Liver (tissue), 9 donors: ENCODE measurements around the gene ACKR2. TPM values are rescaled to one million over a fixed set of nuclear protein-coding genes. Genes with fewer than 3 reads are reported as not detected.

Experiments used
- DNase-seq: peaks from one replicate; pipeline ENCODE4 v3.0.0-alpha.2; 2017; ENCODE audit warnings: low spot score
- H3K27ac ChIP-seq, 2 donors: one replicate each; pipeline ENCODE4 v1.7.0; 2013; ENCODE audit warnings: inconsistent platforms in 2 of 2, low read length in 2 of 2, control low read depth in 1 of 2, low read depth in 1 of 2, mild to moderate bottlenecking in 1 of 2
- H3K27me3 ChIP-seq, 4 donors: one replicate each; pipeline versions ENCODE4 v1.6.1 to v1.7.0; 2013; ENCODE audit warnings: low read length in 3 of 4, inconsistent platforms in 1 of 4, mild to moderate bottlenecking in 1 of 4, moderate library complexity in 1 of 4; ENCODE audit not compliant: control insufficient read depth in 4 of 4, insufficient read depth in 4 of 4
- H3K36me3 ChIP-seq, 4 donors: one replicate each; pipeline versions ENCODE4 v1.6.1 to v1.7.0; 2013; ENCODE audit warnings: low read length in 3 of 4, mild to moderate bottlenecking in 3 of 4, low read depth in 1 of 4, moderate library complexity in 1 of 4; ENCODE audit not compliant: control insufficient read depth in 4 of 4, insufficient read depth in 3 of 4
- H3K4me1 ChIP-seq, 4 donors: one replicate each; pipeline versions ENCODE4 v1.6.1 to v1.7.0; 2013; ENCODE audit warnings: low read length in 3 of 4, mild to moderate bottlenecking in 3 of 4, moderate library complexity in 1 of 4; ENCODE audit not compliant: control insufficient read depth in 4 of 4, insufficient read depth in 4 of 4
- H3K4me3 ChIP-seq, 3 donors: one replicate each; pipeline versions ENCODE4 v1.6.1 to v1.7.0; 2013; ENCODE audit warnings: low read length in 3 of 3, control low read depth in 1 of 3, low read depth in 1 of 3, mild to moderate bottlenecking in 1 of 3
- H3K9ac ChIP-seq, 2 donors: one replicate each; pipeline ENCODE4 v1.7.0; 2013; ENCODE audit warnings: low read length in 2 of 2, mild to moderate bottlenecking in 2 of 2, moderate library complexity in 2 of 2, control low read depth in 1 of 2, low read depth in 1 of 2
- H3K9me3 ChIP-seq, 4 donors: one replicate each; pipeline versions ENCODE4 v1.6.1 to v1.7.0; 2013; ENCODE audit warnings: low read length in 3 of 4; ENCODE audit not compliant: control insufficient read depth in 4 of 4
- EGR1 ChIP-seq, 2 donors: IDR thresholded peaks; 2 replicates each; pipeline ENCODE4 v1.6.1; 2016 to 2018; ENCODE audit warnings: antibody characterized with exemption in 2 of 2, low read depth in 2 of 2
- FOXA1 ChIP-seq: IDR thresholded peaks from 2 replicates; pipeline ENCODE4 v1.6.1; 2016; ENCODE audit warnings: antibody characterized with exemption
- FOXA2 ChIP-seq: IDR thresholded peaks from 2 replicates; pipeline ENCODE4 v1.6.1; 2016; ENCODE audit warnings: antibody characterized with exemption
- GABPA ChIP-seq, 2 donors: IDR thresholded peaks in 1 of 2; conservative IDR thresholded peaks in 1 of 2; 2 replicates each; pipeline ENCODE4 v1.6.1; 2016; ENCODE audit warnings: antibody characterized with exemption in 2 of 2, mild to moderate bottlenecking in 1 of 2, moderate library complexity in 1 of 2
- HNF4A ChIP-seq, 2 donors: conservative IDR thresholded peaks; 2 replicates each; pipeline ENCODE4 v1.6.1; 2016; ENCODE audit warnings: antibody characterized with exemption in 2 of 2, mild to moderate bottlenecking in 2 of 2
- HNF4G ChIP-seq: IDR thresholded peaks from 2 replicates; pipeline ENCODE4 v1.6.1; 2016; ENCODE audit warnings: antibody characterized with exemption
- JUND ChIP-seq, 2 donors: IDR thresholded peaks; 2 replicates each; pipeline ENCODE4 v1.6.1; 2016; ENCODE audit warnings: antibody characterized with exemption in 2 of 2
- NR2F2 ChIP-seq: IDR thresholded peaks from 2 replicates; pipeline ENCODE4 v1.6.1; 2016; ENCODE audit warnings: antibody characterized with exemption
- RAD21 ChIP-seq, 2 donors: IDR thresholded peaks; 2 replicates each; pipeline ENCODE4 v1.6.1; 2016; ENCODE audit warnings: antibody characterized with exemption in 2 of 2, mild to moderate bottlenecking in 2 of 2
- RXRA ChIP-seq, 2 donors: IDR thresholded peaks; 2 replicates each; pipeline ENCODE4 v1.6.1; 2017 to 2018; ENCODE audit warnings: antibody characterized with exemption in 2 of 2, mild to moderate bottlenecking in 1 of 2
- SP1 ChIP-seq: IDR thresholded peaks from 2 replicates; pipeline ENCODE4 v1.6.1; 2018; ENCODE audit warnings: antibody characterized with exemption, mild to moderate bottlenecking
- TAF1 ChIP-seq: conservative IDR thresholded peaks from 2 replicates; pipeline ENCODE4 v1.6.1; 2016; ENCODE audit warnings: antibody characterized with exemption, mild to moderate bottlenecking
- YY1 ChIP-seq: IDR thresholded peaks from 2 replicates; pipeline ENCODE4 v1.6.1; 2016; ENCODE audit warnings: antibody characterized with exemption, mild to moderate bottlenecking
- WGBS: extraction: QIAGEN DNeasy Blood & Tissue Kit; methylation state at CpG from one replicate; pipeline ENCODE4 v1.1.7; 2013; 5-methylcytosine and 5-hydroxymethylcytosine counted together
- polyA plus RNA-seq, 2 donors: library from polyadenylated mRNA; stranded (reverse) in 1 of 2; unstranded in 1 of 2; fragments of 200-250 nt in 1 of 2; fragments of >200 nt in 1 of 2; fragmentation: Nextera tagmentation in 1 of 2; extraction: Ambion mirVana in 1 of 2; gene quantifications; one replicate each; pipeline versions ENCODE4 v1.2.1 to v1.2.3, GENCODE V29; 2013 to 2015
- total RNA-seq, 2 donors: library from RNA; depleted of rRNA; stranded (reverse); fragments of >200 nt; gene quantifications; one replicate each; pipeline ENCODE4 v1.2.3, GENCODE V29; 2014
- TF ChIP-seq, protein P1 (sequence below): fragments of 150-350 bp; IDR thresholded peaks from 2 replicates; pipeline ENCODE4 v1.5.1; 2017; ENCODE audit warnings: improper control_type of control experiment, low read depth, low read length; ENCODE audit not compliant: missing input control
- TF ChIP-seq, protein P2 (sequence below): IDR thresholded peaks from 2 replicates; pipeline ENCODE4 v1.6.1; 2016; ENCODE audit warnings: antibody characterized with exemption, mild to moderate bottlenecking
- TF ChIP-seq, protein P3 (sequence below): IDR thresholded peaks from 2 replicates; pipeline ENCODE4 v1.6.1; 2016; ENCODE audit warnings: antibody characterized with exemption
- TF ChIP-seq, protein P4 (sequence below): IDR thresholded peaks from 2 replicates; pipeline ENCODE4 v1.6.1; 2016; ENCODE audit warnings: antibody characterized with exemption
- TF ChIP-seq, protein P5 (sequence below): IDR thresholded peaks from 2 replicates; pipeline ENCODE4 v1.6.1; 2016; ENCODE audit warnings: antibody characterized with exemption
- donor health status: healthy.
- donor health status: healthy.
- donor health status: healthy.
- donor health status: healthy.
- donor health status: healthy.

Gene ACKR2
- total and polyA plus RNA-seq, 4 donors: 7.3 to 19.3 (median 10.8) TPM

DNA sequence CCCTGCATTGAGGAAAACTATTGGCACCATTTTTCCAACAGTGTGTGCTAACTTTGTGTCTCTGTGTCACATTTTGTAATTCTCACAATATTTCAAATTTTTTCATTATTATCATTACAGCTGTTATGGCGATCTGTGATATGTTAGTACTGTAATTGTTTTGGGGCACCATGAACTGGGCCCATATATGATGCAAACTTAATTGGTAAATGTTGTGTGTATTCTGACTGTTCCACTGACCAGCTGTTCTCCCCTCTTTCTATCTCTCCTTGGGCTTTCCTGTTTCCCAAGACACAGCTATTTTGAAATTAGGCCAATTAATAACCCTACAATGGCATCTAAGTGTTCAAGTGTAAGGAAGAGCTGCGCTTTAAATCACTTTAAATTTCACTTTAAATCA, 68.6 kb downstream of the ACKR2 start:
- Histone ChIP-seq H3K9me3 (no peaks in the 10 kb centered on the region), H3K27ac (no peak overlapping the region), H3K9ac (no peak overlapping the region), H3K27me3 (no peaks in the 10 kb centered on the region), H3K4me1 (peaks cover 5 to 38% (median 22%) of the 10 kb centered on the region in 4 donors), H3K36me3 (no peaks in the 10 kb centered on the region), H3K4me3 (no peak overlapping the region)
- DNase-seq: no peak
- 92% methylated on average over 2 of the region's 2 CpGs for WGBS
- TF ChIP-seq YY1: no peak
- TF ChIP-seq SP1: no peak
- no peak for TF ChIP-seq TAF1
- no peak for TF ChIP-seq GABPA (IDR thresholded peaks at IDR 0.05 in 1 of 2, conservative IDR thresholded peaks at IDR 0.05 in 1 of 2)
- TF ChIP-seq EGR1 (IDR thresholded peaks at IDR 0.05; ENCODE audit: low read depth in 2 of 2): no peak
- TF ChIP-seq HNF4G: no peak

DNA sequence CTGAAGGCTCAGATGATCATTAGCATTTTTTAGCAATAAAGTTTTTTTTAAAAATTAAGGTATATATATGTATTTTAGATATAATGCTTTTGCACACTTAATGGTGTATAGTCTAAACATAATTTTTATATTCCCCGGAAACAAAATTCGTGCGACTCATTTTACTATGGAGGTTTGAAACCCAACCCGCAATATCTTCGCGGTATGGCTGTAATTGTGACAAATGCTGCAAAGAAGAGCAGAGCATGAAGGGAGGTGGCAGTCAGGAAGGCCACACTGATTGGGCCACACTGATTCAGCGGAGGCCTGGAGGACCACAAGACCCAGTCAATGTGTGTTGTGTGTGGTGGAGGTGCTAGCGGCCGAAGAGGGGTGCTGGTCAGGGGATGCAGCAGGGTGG, 70.9 kb downstream of the ACKR2 start:
- Histone ChIP-seq H3K27me3 (no peaks in the 10 kb centered on the region), H3K27ac (peak overlapping the region; percentile 87 to 91), H3K9ac (no peak overlapping the region), H3K4me3 (peak overlapping the region; percentile 56 to 65 (median 57)), H3K9me3 (no peaks in the 10 kb centered on the region), H3K4me1 (peaks cover 5 to 38% (median 22%) of the 10 kb centered on the region in 4 donors), H3K36me3 (no peaks in the 10 kb centered on the region)
- WGBS: 90% methylated on average over 9 of the region's 9 CpGs
- DNase-seq: no peak
- no peak for TF ChIP-seq EGR1 (IDR thresholded peaks at IDR 0.05; ENCODE audit: low read depth in 2 of 2)
- TF ChIP-seq FOXA2: no peak

DNA sequence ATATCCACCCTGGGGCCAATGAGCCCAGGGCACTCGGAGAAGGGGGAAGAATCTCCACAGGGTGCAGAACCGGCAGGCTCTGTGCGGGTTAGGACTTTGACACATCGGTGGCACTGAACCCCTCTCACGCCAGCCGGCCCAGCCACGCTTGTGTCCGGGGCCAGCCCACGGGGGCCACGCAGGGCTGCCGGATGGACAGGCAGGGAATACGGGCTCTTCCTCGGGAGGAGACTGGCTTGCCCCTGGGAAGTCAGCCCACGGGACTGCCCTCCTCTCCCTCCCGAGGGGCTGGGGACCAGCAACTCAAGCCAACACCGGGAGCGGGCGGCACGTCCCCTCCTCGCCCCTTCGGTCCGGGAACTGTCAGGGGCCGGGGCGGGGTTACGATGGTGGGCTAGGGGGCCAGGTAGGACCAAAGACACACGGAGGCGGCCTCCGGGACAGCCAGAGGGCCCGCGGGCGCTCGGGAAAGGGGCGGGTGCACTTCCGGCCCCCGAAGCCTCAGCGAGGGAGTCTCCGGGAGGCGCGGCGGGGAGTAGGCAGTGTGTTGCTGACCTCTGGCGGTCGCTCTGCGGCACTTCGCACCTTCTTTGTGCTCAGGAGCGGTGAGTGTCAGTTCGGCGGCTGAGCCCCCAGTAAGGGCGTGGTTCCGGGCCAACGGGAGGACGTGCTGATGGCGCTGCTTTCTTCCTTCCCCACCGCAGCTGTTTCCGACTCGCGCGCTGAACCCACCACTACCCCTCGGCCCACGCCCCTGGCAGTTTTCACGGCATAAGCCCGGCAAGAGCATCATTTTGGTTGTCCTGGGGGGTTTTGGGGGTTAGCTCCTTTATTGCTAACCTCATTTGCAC, 71.6 kb downstream of the ACKR2 start:
- H3K4me1 ChIP-seq: peaks cover 5 to 35% (median 22%) of the 10 kb centered on the region in 4 donors
- peak overlapping the region; percentile 56 to 65 (median 57) for H3K4me3 ChIP-seq
- WGBS: 3% methylated on average over 61 of the region's 61 CpGs
- no peaks in the 10 kb centered on the region for H3K36me3 ChIP-seq
- peak; percentile 89 for DNase-seq
- TF ChIP-seq YY1: peak; percentile 34
- TF ChIP-seq, protein P1, sequence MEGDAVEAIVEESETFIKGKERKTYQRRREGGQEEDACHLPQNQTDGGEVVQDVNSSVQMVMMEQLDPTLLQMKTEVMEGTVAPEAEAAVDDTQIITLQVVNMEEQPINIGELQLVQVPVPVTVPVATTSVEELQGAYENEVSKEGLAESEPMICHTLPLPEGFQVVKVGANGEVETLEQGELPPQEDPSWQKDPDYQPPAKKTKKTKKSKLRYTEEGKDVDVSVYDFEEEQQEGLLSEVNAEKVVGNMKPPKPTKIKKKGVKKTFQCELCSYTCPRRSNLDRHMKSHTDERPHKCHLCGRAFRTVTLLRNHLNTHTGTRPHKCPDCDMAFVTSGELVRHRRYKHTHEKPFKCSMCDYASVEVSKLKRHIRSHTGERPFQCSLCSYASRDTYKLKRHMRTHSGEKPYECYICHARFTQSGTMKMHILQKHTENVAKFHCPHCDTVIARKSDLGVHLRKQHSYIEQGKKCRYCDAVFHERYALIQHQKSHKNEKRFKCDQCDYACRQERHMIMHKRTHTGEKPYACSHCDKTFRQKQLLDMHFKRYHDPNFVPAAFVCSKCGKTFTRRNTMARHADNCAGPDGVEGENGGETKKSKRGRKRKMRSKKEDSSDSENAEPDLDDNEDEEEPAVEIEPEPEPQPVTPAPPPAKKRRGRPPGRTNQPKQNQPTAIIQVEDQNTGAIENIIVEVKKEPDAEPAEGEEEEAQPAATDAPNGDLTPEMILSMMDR: peak; percentile 94
- peak in 1 of 2 donors; percentile 19 for TF ChIP-seq RXRA (IDR thresholded peaks at IDR 0.05)
- TF ChIP-seq, protein P2, sequence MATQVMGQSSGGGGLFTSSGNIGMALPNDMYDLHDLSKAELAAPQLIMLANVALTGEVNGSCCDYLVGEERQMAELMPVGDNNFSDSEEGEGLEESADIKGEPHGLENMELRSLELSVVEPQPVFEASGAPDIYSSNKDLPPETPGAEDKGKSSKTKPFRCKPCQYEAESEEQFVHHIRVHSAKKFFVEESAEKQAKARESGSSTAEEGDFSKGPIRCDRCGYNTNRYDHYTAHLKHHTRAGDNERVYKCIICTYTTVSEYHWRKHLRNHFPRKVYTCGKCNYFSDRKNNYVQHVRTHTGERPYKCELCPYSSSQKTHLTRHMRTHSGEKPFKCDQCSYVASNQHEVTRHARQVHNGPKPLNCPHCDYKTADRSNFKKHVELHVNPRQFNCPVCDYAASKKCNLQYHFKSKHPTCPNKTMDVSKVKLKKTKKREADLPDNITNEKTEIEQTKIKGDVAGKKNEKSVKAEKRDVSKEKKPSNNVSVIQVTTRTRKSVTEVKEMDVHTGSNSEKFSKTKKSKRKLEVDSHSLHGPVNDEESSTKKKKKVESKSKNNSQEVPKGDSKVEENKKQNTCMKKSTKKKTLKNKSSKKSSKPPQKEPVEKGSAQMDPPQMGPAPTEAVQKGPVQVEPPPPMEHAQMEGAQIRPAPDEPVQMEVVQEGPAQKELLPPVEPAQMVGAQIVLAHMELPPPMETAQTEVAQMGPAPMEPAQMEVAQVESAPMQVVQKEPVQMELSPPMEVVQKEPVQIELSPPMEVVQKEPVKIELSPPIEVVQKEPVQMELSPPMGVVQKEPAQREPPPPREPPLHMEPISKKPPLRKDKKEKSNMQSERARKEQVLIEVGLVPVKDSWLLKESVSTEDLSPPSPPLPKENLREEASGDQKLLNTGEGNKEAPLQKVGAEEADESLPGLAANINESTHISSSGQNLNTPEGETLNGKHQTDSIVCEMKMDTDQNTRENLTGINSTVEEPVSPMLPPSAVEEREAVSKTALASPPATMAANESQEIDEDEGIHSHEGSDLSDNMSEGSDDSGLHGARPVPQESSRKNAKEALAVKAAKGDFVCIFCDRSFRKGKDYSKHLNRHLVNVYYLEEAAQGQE: no peak
- peak; percentile 26 for TF ChIP-seq SP1
- TF ChIP-seq, protein P3, sequence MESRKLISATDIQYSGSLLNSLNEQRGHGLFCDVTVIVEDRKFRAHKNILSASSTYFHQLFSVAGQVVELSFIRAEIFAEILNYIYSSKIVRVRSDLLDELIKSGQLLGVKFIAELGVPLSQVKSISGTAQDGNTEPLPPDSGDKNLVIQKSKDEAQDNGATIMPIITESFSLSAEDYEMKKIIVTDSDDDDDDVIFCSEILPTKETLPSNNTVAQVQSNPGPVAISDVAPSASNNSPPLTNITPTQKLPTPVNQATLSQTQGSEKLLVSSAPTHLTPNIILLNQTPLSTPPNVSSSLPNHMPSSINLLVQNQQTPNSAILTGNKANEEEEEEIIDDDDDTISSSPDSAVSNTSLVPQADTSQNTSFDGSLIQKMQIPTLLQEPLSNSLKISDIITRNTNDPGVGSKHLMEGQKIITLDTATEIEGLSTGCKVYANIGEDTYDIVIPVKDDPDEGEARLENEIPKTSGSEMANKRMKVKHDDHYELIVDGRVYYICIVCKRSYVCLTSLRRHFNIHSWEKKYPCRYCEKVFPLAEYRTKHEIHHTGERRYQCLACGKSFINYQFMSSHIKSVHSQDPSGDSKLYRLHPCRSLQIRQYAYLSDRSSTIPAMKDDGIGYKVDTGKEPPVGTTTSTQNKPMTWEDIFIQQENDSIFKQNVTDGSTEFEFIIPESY: no peak
- no peak for TF ChIP-seq TAF1
- no peak for TF ChIP-seq JUND (IDR thresholded peaks at IDR 0.05)
- TF ChIP-seq RAD21 (IDR thresholded peaks at IDR 0.05): peak; percentile 97 to 98
- TF ChIP-seq, protein P4, sequence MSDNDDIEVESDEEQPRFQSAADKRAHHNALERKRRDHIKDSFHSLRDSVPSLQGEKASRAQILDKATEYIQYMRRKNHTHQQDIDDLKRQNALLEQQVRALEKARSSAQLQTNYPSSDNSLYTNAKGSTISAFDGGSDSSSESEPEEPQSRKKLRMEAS: no peak
- no peak for TF ChIP-seq HNF4G
- TF ChIP-seq, protein P5, sequence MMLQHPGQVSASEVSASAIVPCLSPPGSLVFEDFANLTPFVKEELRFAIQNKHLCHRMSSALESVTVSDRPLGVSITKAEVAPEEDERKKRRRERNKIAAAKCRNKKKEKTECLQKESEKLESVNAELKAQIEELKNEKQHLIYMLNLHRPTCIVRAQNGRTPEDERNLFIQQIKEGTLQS: no peak
- peak in 1 of 2 donors; percentile 75 for TF ChIP-seq GABPA (IDR thresholded peaks at IDR 0.05 in 1 of 2, conservative IDR thresholded peaks at IDR 0.05 in 1 of 2)
- TF ChIP-seq FOXA1: no peak
- TF ChIP-seq NR2F2: no peak
- TF ChIP-seq HNF4A (conservative IDR thresholded peaks at IDR 0.05): peak; percentile 22 to 45
- no peak for TF ChIP-seq FOXA2
- TF ChIP-seq EGR1 (IDR thresholded peaks at IDR 0.05; ENCODE audit: low read depth in 2 of 2): no peak
- peak overlapping the region; percentile 87 to 91 for H3K27ac ChIP-seq
- peak overlapping the region in 1 of 2 donors; percentile 55 for H3K9ac ChIP-seq
- no peaks in the 10 kb centered on the region for H3K27me3 ChIP-seq
- H3K9me3 ChIP-seq: no peaks in the 10 kb centered on the region
